ENCODE data around the gene HES3.

HES3 gene

DNA sequence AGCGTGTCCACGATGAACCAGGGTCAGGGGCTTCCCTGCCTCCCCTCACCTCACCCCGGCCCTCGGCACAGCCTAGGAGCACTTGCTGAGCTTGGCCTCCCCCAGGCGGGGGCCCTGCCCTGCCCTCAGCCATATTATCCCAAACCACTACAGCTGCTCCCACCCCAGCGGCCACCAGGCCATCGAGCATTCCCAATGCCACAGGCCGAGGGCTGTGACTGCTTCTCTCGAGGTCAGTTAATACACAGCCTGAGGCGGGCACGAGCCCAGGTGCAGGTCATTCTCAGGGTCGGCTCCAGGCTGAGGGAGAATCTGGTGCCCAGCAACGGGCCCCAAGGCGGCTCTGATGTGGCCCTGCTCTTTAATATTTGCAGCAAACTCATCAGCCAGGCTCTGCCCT, 25.3 kb downstream of the HES3 start:
- H3F3A ChIP-seq (ENCODE audit: control insufficient read depth, insufficient read depth), result no peaks in the 10 kb centered on the region
- no peak overlapping the region for H3K4me3 ChIP-seq (ENCODE audit: low read length)
- H3K27ac ChIP-seq (ENCODE audit: low read depth, low read length), result no peak overlapping the region
- no peak overlapping the region for H3K4me2 ChIP-seq (ENCODE audit: low read length)
- no peaks in the 10 kb centered on the region for H3K9me2 ChIP-seq (replicated peaks; ENCODE audit: control insufficient read depth, low read length)
- H3K9me3 ChIP-seq (ENCODE audit: control insufficient read depth, insufficient read depth, low read length), result no peaks in the 10 kb centered on the region
- H4K20me1 ChIP-seq (ENCODE audit: control insufficient read depth, insufficient read depth, low read depth, low read length), result 0 out of 2 replicates have a peak, but pooled peaks cover 3% of the 10 kb centered on the region
- H3K27me3 ChIP-seq (ENCODE audit: control insufficient read depth, low read length), result no peaks in the 10 kb centered on the region
- no peaks in the 10 kb centered on the region for H3K79me2 ChIP-seq (ENCODE audit: control insufficient read depth, low read length)
- TF ChIP-seq CTCF (IDR thresholded peaks at IDR 0.05; ENCODE audit: low read depth, low read length, poor library complexity, severe bottlenecking), result no peak
- no peak for TF ChIP-seq EZH2phosphoT487 (IDR thresholded peaks at IDR 0.05; ENCODE audit: borderline replicate concordance, low read length)
- H3K36me3 ChIP-seq (ENCODE audit: control insufficient read depth, low read length), result no peaks in the 10 kb centered on the region
- no peaks in the 10 kb centered on the region for H3K4me1 ChIP-seq (ENCODE audit: control insufficient read depth, low read length)

DNA sequence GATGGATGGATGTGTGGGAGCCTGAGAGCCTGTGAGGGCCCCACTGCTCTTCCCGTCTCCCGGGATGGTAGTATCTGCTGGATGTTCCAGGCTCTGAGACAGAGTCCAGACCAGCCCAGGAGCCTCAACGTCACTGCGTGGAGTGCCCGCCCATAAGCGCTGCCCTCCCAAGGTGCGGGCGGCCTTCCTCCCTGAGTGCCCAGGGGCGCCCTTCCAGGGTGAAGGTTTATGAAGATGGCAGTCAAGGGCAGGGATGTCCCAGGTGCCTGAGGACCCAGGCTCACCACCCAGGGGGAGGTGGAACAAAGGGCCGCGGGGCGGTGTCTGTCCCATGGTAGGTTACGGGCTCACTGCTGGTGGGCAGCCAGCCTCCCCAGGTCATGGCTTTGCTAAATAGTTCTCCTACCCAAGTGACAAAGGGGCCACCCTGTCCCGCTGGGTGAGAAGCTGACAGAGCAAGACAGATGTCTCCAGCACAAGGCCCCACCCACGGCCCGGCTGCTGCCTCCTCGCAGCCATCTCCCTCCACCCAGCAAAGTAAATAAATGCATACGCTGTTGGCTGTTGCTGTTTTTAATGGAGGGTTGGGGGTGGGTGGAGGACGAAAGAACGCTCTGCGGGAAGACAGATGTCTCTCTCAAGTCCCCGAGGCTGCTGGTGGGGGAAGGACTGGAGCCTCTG, 25.9 kb downstream of the HES3 start:
- Histone ChIP-seq H3F3A (ENCODE audit: control insufficient read depth, insufficient read depth) (no peaks in the 10 kb centered on the region), H3K27me3 (ENCODE audit: control insufficient read depth, low read length) (no peaks in the 10 kb centered on the region), H3K4me1 (ENCODE audit: control insufficient read depth, low read length) (no peaks in the 10 kb centered on the region), H3K36me3 (ENCODE audit: control insufficient read depth, low read length) (no peaks in the 10 kb centered on the region), H3K9me3 (ENCODE audit: control insufficient read depth, insufficient read depth, low read length) (no peaks in the 10 kb centered on the region), H3K4me2 (ENCODE audit: low read length) (no peak overlapping the region), H3K27ac (ENCODE audit: low read depth, low read length) (no peak overlapping the region), H3K79me2 (ENCODE audit: control insufficient read depth, low read length) (no peaks in the 10 kb centered on the region), H3K4me3 (ENCODE audit: low read length) (no peak overlapping the region), H4K20me1 (ENCODE audit: control insufficient read depth, insufficient read depth, low read depth, low read length) (0 out of 2 replicates have a peak, but pooled peaks cover 3% of the 10 kb centered on the region), H3K9me2 (replicated peaks; ENCODE audit: control insufficient read depth, low read length) (no peaks in the 10 kb centered on the region)
- TF ChIP-seq EZH2phosphoT487 (IDR thresholded peaks at IDR 0.05; ENCODE audit: borderline replicate concordance, low read length) (no peak), CTCF (IDR thresholded peaks at IDR 0.05; ENCODE audit: low read depth, low read length, poor library complexity, severe bottlenecking) (no peak)

DNA sequence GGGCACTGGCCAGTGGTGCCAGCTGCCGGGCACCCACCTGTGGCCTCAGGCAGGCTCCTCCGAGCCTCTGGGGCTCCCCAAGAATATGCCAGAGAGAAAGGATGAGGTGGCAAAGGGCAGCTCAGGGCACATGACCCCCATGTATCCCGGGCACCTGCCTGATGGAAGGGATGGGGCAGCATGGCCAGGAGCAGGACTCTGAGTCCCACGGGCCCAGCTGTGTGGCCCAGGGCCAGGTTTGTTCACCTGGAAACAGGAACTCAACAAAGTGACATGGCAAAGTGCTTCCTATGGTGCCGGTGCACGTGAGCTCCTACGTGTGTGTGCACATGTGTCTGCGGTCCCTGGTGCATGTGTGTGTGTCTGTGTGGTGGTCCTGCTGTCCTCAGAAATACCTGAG, 26.4 kb downstream of the HES3 start:
- Histone ChIP-seq H3K9me3 (ENCODE audit: control insufficient read depth, insufficient read depth, low read length) (no peaks in the 10 kb centered on the region), H3K79me2 (ENCODE audit: control insufficient read depth, low read length) (no peaks in the 10 kb centered on the region), H3K4me2 (ENCODE audit: low read length) (no peak overlapping the region), H4K20me1 (ENCODE audit: control insufficient read depth, insufficient read depth, low read depth, low read length) (0 out of 2 replicates have a peak, but pooled peaks cover 3% of the 10 kb centered on the region), H3K4me3 (ENCODE audit: low read length) (no peak overlapping the region), H3K36me3 (ENCODE audit: control insufficient read depth, low read length) (no peaks in the 10 kb centered on the region), H3K27me3 (ENCODE audit: control insufficient read depth, low read length) (no peaks in the 10 kb centered on the region), H3K4me1 (ENCODE audit: control insufficient read depth, low read length) (no peaks in the 10 kb centered on the region), H3K27ac (ENCODE audit: low read depth, low read length) (no peak overlapping the region), H3K9me2 (replicated peaks; ENCODE audit: control insufficient read depth, low read length) (no peaks in the 10 kb centered on the region), H3F3A (ENCODE audit: control insufficient read depth, insufficient read depth) (no peaks in the 10 kb centered on the region)
- no peak for TF ChIP-seq CTCF (IDR thresholded peaks at IDR 0.05; ENCODE audit: low read depth, low read length, poor library complexity, severe bottlenecking)
- no peak for TF ChIP-seq EZH2phosphoT487 (IDR thresholded peaks at IDR 0.05; ENCODE audit: borderline replicate concordance, low read length)

Measured in DOHH2 (cell line).